ENCODE data around the gene HAAO. TPM values are rescaled to one million over a fixed set of nuclear protein-coding genes. Genes with fewer than 3 reads are reported as not detected.

HAAO gene
- total RNA-seq, 2 donors from 2014 or later: 10.3 to 14.0 TPM

GRCh38 chr2:42830922-42831574 is 38.7 kb upstream of the HAAO start:
- H3K9me3 ChIP-seq: no peaks in the 10 kb centered on the region
- intact Hi-C loops (cut with DNase I): no loop called here
- TF ChIP-seq CTCF (IDR thresholded peaks at IDR 0.05) (no peak), POLR2A (IDR thresholded peaks at IDR 0.05) (no peak), POLR2AphosphoS5 (IDR thresholded peaks at IDR 0.05) (no peak)
- no peak for DNase-seq (ENCODE audit: low spot score)
- no peak overlapping the region for H3K4me3 ChIP-seq
- no peaks in the 10 kb centered on the region for H3K36me3 ChIP-seq
- 96% methylated on average over 6 of the region's 6 CpGs for WGBS
- no peaks in the 10 kb centered on the region for H3K4me1 ChIP-seq (replicated peaks)
- no peaks in the 10 kb centered on the region for H3K27me3 ChIP-seq (replicated peaks; ENCODE audit: insufficient read depth)
- no peak overlapping the region for H3K27ac ChIP-seq

GRCh38 chr2:42829671-42830440 is 37.5 kb upstream of the HAAO start:
- Histone ChIP-seq H3K27ac (peak overlapping the region in 1 of 2 donors; percentile 27), H3K4me1 (replicated peaks) (no peaks in the 10 kb centered on the region), H3K9me3 (no peaks in the 10 kb centered on the region), H3K27me3 (replicated peaks; ENCODE audit: insufficient read depth) (no peaks in the 10 kb centered on the region), H3K36me3 (no peaks in the 10 kb centered on the region), H3K4me3 (no peak overlapping the region)
- intact Hi-C loops (cut with DNase I): loop anchor here (1.0 to 5.0 kb wide), 5 partner anchors 27 to 652 kb away; partner anchors contain the start of gene ZFP36L2
- no peak for DNase-seq (ENCODE audit: low spot score)
- TF ChIP-seq CTCF (IDR thresholded peaks at IDR 0.05) (no peak), POLR2AphosphoS5 (IDR thresholded peaks at IDR 0.05) (no peak), POLR2A (IDR thresholded peaks at IDR 0.05) (no peak)
- WGBS: 82% methylated on average over 4 of the region's 4 CpGs

GRCh38 chr2:42828487-42829425 is 36.4 kb upstream of the HAAO start:
- Histone ChIP-seq H3K27ac (peak overlapping the region in 1 of 2 donors; percentile 20), H3K27me3 (replicated peaks; ENCODE audit: insufficient read depth) (no peaks in the 10 kb centered on the region), H3K36me3 (no peaks in the 10 kb centered on the region), H3K9me3 (no peaks in the 10 kb centered on the region), H3K4me1 (replicated peaks) (peaks cover under 1% of the 10 kb centered on the region), H3K4me3 (no peak overlapping the region)
- no peak for TF ChIP-seq POLR2A (IDR thresholded peaks at IDR 0.05)
- TF ChIP-seq CTCF (IDR thresholded peaks at IDR 0.05): peak; percentile 66 to 94 (median 88)
- TF ChIP-seq POLR2AphosphoS5 (IDR thresholded peaks at IDR 0.05): peak; percentile 44
- peak; percentile 49 for DNase-seq (ENCODE audit: low spot score)
- intact Hi-C loops (cut with DNase I): loop anchor here (1.0 to 5.0 kb wide), 5 partner anchors 29 to 654 kb away; partner anchors contain the start of gene ZFP36L2
- 32% methylated on average over 12 of the region's 12 CpGs for WGBS

GRCh38 chr2:42827647-42828486 is 35.5 kb upstream of the HAAO start:
- WGBS: 30% methylated on average over 47 of the region's 47 CpGs
- Histone ChIP-seq H3K27me3 (replicated peaks; ENCODE audit: insufficient read depth) (no peaks in the 10 kb centered on the region), H3K36me3 (no peaks in the 10 kb centered on the region), H3K4me1 (replicated peaks) (peaks cover 3% of the 10 kb centered on the region), H3K27ac (peak overlapping the region; percentile 16 to 20), H3K4me3 (no peak overlapping the region), H3K9me3 (no peaks in the 10 kb centered on the region)
- peak; percentile 85 for DNase-seq (ENCODE audit: low spot score)
- intact Hi-C loops (cut with DNase I): loop anchor here (5.0 kb wide), 4 partner anchors 114 to 654 kb away; partner anchors contain the start of gene ZFP36L2
- TF ChIP-seq POLR2AphosphoS5 (IDR thresholded peaks at IDR 0.05) (peak; percentile 56), POLR2A (IDR thresholded peaks at IDR 0.05) (no peak), CTCF (IDR thresholded peaks at IDR 0.05) (peak; percentile 79 to 94 (median 93))

Measured in prostate gland (tissue), 2 donors.